Hematopoietic multipotent progenitor cell treated with erythropoietin and hydrocortisone succinate and interleukin-3 and kit ligand, for 8 days (in vitro differentiated cells): ENCODE data around the gene STAT2.
"Not testable (repeated sequence)": the region's sequence is repeated elsewhere in the genome, so short reads cannot be mapped to it uniquely, and the experiment has no call there.

Experiments
- DNase-seq: peaks from one replicate; pipeline ENCODE4 v3.0.0-alpha.2; 2015

Gene STAT2

DNA sequence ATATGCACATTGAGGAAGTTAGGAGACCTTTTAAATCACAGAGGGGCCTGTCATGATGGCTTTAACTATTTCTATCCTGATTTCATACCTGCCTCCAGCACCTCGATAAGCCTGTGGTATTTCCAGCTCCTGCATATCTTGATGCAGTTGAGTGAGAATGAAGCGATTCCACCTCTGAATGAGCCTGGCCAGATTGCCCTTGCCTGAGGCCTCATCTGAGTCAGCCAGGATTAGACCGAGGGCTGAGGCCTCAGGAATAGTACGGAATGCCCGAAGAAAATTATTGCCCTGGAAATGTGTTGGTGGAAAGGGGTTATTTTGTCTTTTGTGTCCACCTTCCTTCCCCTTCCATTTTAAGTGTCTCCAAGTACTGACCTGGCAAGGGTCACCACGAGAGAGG, 35.7 kb downstream of the STAT2 start:
- no peak for DNase-seq

GRCh38 chr12:56321610-56322009, 38.3 kb downstream of the STAT2 start:
- not testable (repeated sequence) for DNase-seq

- DNase-seq = no peak
These were observed 38.9 kb downstream of the STAT2 start for GRCh38 chr12:56321027-56321426.

- DNase-seq = no peak
These were observed 42.2 kb downstream of the STAT2 start for GRCh38 chr12:56317675-56318074.

- DNase-seq = peak; percentile 96
These were observed 44.1 kb downstream of the STAT2 start, which contains the start of gene CNPY2 for GRCh38 chr12:56315622-56316473. Gene CNPY2, minus strand, starts transcription at chr12:56315988. Its CDS starts 771 bp downstream, at chr12:56315217.

GRCh38 chr12:56315249-56315621, 44.7 kb downstream of the STAT2 start:
- DNase-seq = peak; percentile 31

DNA sequence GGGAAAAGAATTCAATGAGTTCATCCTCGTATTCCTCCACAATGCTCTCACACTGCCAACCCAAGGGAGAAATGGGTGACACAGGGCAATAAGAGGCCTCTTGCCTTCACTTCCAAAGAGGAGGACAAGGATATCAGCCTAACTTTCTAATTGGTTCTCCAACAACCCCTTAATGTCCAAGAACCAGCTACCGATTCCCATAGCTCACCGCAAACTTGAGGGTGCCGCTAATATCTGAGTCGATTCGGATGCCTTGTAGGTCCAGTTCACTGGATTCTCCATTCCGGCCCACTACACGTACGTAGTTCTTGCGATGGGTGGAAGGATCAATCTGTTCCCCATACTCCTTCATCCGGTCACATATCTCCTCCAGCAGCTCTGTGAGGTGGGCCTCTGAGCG, 48.9 kb downstream of the STAT2 start:
- DNase-seq = no peak

- DNase-seq = no peak
These were observed 51.2 kb downstream of the STAT2 start for GRCh38 chr12:56308714-56309113.

- DNase-seq = no peak
These were observed 52.5 kb downstream of the STAT2 start for GRCh38 chr12:56307221-56307965.

GRCh38 chr12:56304872-56305590, 54.9 kb downstream of the STAT2 start:
- no peak for DNase-seq

GRCh38 chr12:56304276-56304675, 55.6 kb downstream of the STAT2 start:
- no peak for DNase-seq

GRCh38 chr12:56300644-56301464, 59.1 kb downstream of the STAT2 start:
- peak; percentile 78 for DNase-seq

- peak; percentile 99 for DNase-seq
These were observed 59.9 kb downstream of the STAT2 start, which contains the start of gene CS for GRCh38 chr12:56299853-56300643. Gene CS, minus strand, starts transcription at chr12:56300330. Its CDS starts 129 bp downstream, at chr12:56300201.

- DNase-seq = peak; percentile 79
These were observed 60.5 kb downstream of the STAT2 start for GRCh38 chr12:56299308-56299852.

GRCh38 chr12:56298828-56299227, 61.1 kb downstream of the STAT2 start:
- DNase-seq = no peak

DNA sequence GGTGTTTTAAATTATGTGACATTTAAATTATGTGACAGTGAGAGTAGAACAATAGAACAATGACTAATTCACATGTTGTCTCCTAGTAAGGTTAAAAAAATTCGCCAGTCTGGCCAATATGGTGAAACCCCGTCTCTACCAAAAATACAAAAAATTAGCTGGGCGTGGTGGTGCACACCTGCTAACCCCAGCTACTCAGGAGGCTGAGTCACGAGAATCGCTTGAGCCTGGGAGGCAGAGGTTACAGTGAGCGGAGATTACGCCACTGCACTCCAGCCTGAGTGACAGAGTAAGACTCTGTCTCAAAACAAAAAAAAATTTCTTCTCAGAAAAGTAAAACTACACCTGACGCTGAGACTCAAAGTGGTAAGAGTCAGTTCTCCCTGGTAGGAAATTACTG, 62.5 kb downstream of the STAT2 start:
- DNase-seq = no peak

DNA sequence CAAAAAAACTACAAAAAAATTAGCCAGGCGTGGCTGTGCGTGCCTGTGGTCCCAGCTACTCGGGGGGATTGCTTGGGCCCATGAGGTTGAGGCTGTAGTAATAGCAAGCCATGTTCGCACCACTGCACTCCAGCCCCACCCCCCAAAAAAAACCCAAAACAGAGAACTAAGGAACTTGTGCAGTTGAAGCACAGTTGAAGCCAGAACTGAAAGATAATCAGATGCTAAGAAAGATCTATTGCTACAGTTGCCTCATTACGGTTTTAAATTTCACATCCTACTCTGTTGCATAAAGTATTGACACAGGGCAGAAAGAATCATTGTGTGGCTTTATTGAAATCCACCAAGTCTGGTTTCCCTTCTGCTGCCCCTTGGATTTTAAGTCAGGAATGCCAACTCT, 63.6 kb downstream of the STAT2 start:
- DNase-seq = no peak

GRCh38 chr12:56293795-56294194, 66.1 kb downstream of the STAT2 start:
- DNase-seq = no peak
